Hepatocyte (in vitro differentiated cells): ENCODE measurements around the gene ZNF207.

ENCODE experiments used
- EZH2phosphoT487 ChIP-seq: fragments of 200-600 bp; sonication (generic); IDR thresholded peaks from one replicate; pipeline ENCODE4 v1.6.1; 2018; ENCODE audit warnings: antibody characterized with exemption, mild to moderate bottlenecking, low read depth, moderate library complexity; ENCODE audit not compliant: unreplicated experiment, severe bottlenecking
- TF ChIP-seq, protein P1 (sequence below): fragments of 200-600 bp; sonication (generic); IDR thresholded peaks from 2 replicates; pipeline ENCODE4 v1.5.1; 2016; ENCODE audit warnings: antibody characterized with exemption, mild to moderate bottlenecking; ENCODE audit not compliant: poor library complexity

DNA sequence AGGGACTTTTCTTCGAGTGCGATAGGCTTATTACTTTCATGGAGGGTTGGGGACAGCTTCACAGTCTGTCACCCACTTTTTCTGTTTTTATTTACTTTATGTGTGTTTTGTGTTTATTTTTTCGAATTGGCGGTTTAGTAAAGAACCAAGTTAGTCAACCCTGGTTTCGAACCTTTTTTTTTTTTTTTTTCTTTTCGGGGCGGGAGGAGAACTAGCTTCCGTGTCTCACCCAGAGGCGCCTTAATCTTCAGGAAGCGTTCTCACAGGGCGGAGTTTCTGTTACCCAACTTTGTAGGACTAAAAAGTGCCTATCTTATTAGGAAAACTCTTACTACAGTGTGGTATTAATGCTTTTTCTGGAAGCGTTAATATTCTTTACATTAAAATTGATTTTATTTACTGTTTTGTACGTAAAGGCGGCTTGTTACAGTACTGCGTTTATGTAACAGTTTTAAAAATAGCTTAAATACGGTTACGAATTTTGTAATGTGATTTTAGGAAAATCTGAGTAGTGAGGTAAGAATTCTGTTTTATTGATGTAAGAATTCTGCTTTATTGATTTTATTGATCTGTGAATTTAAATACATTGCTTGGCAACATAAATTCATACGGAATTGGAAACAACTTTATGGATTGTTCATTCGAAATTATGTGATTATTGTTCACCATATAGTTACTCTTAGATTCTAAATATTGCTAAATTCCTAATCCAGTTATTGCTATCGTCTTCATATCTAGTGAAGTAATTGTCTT, 885 bp downstream of the ZNF207 start:
- TF ChIP-seq, protein P1, sequence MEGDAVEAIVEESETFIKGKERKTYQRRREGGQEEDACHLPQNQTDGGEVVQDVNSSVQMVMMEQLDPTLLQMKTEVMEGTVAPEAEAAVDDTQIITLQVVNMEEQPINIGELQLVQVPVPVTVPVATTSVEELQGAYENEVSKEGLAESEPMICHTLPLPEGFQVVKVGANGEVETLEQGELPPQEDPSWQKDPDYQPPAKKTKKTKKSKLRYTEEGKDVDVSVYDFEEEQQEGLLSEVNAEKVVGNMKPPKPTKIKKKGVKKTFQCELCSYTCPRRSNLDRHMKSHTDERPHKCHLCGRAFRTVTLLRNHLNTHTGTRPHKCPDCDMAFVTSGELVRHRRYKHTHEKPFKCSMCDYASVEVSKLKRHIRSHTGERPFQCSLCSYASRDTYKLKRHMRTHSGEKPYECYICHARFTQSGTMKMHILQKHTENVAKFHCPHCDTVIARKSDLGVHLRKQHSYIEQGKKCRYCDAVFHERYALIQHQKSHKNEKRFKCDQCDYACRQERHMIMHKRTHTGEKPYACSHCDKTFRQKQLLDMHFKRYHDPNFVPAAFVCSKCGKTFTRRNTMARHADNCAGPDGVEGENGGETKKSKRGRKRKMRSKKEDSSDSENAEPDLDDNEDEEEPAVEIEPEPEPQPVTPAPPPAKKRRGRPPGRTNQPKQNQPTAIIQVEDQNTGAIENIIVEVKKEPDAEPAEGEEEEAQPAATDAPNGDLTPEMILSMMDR = no peak
- TF ChIP-seq EZH2phosphoT487 = no peak
